ENCODE data around the gene ZNF584. TPM values are rescaled to one million over a fixed set of nuclear protein-coding genes. Genes with fewer than 3 reads are reported as not detected.

The ZNF584 gene
- total and polyA plus RNA-seq, 2 experiments from 2014 or later = 2.3 to 8.1 TPM

- TF ChIP-seq REST (IDR thresholded peaks at IDR 0.05; ENCODE audit: unreplicated experiment) (no peak), CTCF (conservative IDR thresholded peaks at IDR 0.05; ENCODE audit: low read depth in 2 of 2) (no peak), JUNB (IDR thresholded peaks at IDR 0.05; ENCODE audit: unreplicated experiment) (no peak), STAT1 (IDR thresholded peaks at IDR 0.05; ENCODE audit: unreplicated experiment) (no peak)
- H3K36me3 Mint-ChIP-seq (ENCODE audit: low read depth) = peaks cover 36% of the 10 kb centered on the region
- H3K27ac Mint-ChIP-seq = no peak overlapping the region
These were observed 8.6 kb downstream of the ZNF584 start for GRCh38 chr19:58417071-58417470.

GRCh38 chr19:58428617-58429016 lies 20.2 kb downstream of the ZNF584 start:
- H3K27me3 ChIP-seq (ENCODE audit: insufficient read depth) = no peaks in the 10 kb centered on the region
- H3F3A ChIP-seq (replicated peaks; ENCODE audit: low read depth) = peaks cover 7% of the 10 kb centered on the region
- no peaks in the 10 kb centered on the region for H3K79me2 ChIP-seq (replicated peaks; ENCODE audit: insufficient read depth)
- peaks cover 29% of the 10 kb centered on the region for H3K36me3 ChIP-seq (ENCODE audit: insufficient read depth)
- H4K20me1 ChIP-seq (replicated peaks; ENCODE audit: insufficient read depth) = no peaks in the 10 kb centered on the region
- no peak overlapping the region for H3K4me3 ChIP-seq
- Mint-ChIP-seq H3K27me3 (ENCODE audit: insufficient read depth, low read depth, poor library complexity) (no peaks in the 10 kb centered on the region), H3K36me3 (ENCODE audit: low read depth) (peaks cover 44% of the 10 kb centered on the region), H3K4me1 (no peaks in the 10 kb centered on the region), H3K4me3 (no peak overlapping the region), H3K9me3 (peaks cover 83% of the 10 kb centered on the region), H3K27ac (no peak overlapping the region)
- no peaks in the 10 kb centered on the region for H3K9me2 ChIP-seq (ENCODE audit: insufficient read depth)
- no peak overlapping the region for H3K27ac ChIP-seq (ENCODE audit: low read depth)
- no peaks in the 10 kb centered on the region for H3K4me1 ChIP-seq (ENCODE audit: insufficient read depth)
- no peak for DNase-seq (ENCODE audit: low spot score)
- no peak for ATAC-seq
- no peak overlapping the region for H3K4me2 ChIP-seq
- H2AFZ ChIP-seq = no peak overlapping the region
- TF ChIP-seq ZNF462 (CRISPR knock-in tag; IDR thresholded peaks at IDR 0.05) (no peak), CTCF (conservative IDR thresholded peaks at IDR 0.05; ENCODE audit: low read depth in 2 of 2) (no peak), POLR2AphosphoS5 (IDR thresholded peaks at IDR 0.05; ENCODE audit: low read depth) (no peak), ZNF331 (CRISPR knock-in tag; IDR thresholded peaks at IDR 0.05; ENCODE audit: low read depth) (no peak), STAT1 (IDR thresholded peaks at IDR 0.05; ENCODE audit: unreplicated experiment) (no peak)

More at GRCh38 chr19:58417071-58417470, 8.6 kb downstream of the ZNF584 start:
- DNase-seq (ENCODE audit: low spot score) (no peak), ATAC-seq (no peak)
- H3K27ac ChIP-seq (ENCODE audit: low read depth) = no peak overlapping the region
- no peaks in the 10 kb centered on the region for H4K20me1 ChIP-seq (replicated peaks; ENCODE audit: insufficient read depth)
- H3F3A ChIP-seq (replicated peaks; ENCODE audit: low read depth) = no peaks in the 10 kb centered on the region
- H2AFZ ChIP-seq = no peak overlapping the region
- Mint-ChIP-seq H3K27me3 (ENCODE audit: insufficient read depth, low read depth, poor library complexity) (no peaks in the 10 kb centered on the region), H3K4me3 (no peak overlapping the region), H3K4me1 (no peaks in the 10 kb centered on the region), H3K9me3 (peaks cover 3% of the 10 kb centered on the region; the same call in 2 of the 3 replicates)
- no peaks in the 10 kb centered on the region for H3K27me3 ChIP-seq (ENCODE audit: insufficient read depth)
- H3K4me2 ChIP-seq = no peak overlapping the region
- no peaks in the 10 kb centered on the region; the same call in 1 of the 2 replicates for H3K36me3 ChIP-seq (ENCODE audit: insufficient read depth)
- no peak overlapping the region for H3K4me3 ChIP-seq
- H3K79me2 ChIP-seq (replicated peaks; ENCODE audit: insufficient read depth) = no peaks in the 10 kb centered on the region
- no peaks in the 10 kb centered on the region for H3K4me1 ChIP-seq (ENCODE audit: insufficient read depth)
- H3K9me2 ChIP-seq (ENCODE audit: insufficient read depth) = no peaks in the 10 kb centered on the region

Data from GM23338 (cell line).